T-helper 22 cell (primary cell): ENCODE data around the gene SLC52A3.
A peak's percentile ranks its signal among the peaks of the same experiment; 100 is the strongest.
"Not testable (repeated sequence)": the region's sequence is repeated elsewhere in the genome, so short reads cannot be mapped to it uniquely, and the experiment has no call there.

ENCODE experiments used
- DNase-seq: peaks from one replicate; pipeline ENCODE4 v3.0.0-alpha.2; 2020; ENCODE audit warnings: low read depth

Gene SLC52A3

GRCh38 chr20:768426-768978 is at the start of gene SLC52A3:
Gene SLC52A3, minus strand, starts transcription at chr20:768500. Its CDS starts 2,726 bp downstream, at chr20:765774.
- DNase-seq, result no peak

DNA sequence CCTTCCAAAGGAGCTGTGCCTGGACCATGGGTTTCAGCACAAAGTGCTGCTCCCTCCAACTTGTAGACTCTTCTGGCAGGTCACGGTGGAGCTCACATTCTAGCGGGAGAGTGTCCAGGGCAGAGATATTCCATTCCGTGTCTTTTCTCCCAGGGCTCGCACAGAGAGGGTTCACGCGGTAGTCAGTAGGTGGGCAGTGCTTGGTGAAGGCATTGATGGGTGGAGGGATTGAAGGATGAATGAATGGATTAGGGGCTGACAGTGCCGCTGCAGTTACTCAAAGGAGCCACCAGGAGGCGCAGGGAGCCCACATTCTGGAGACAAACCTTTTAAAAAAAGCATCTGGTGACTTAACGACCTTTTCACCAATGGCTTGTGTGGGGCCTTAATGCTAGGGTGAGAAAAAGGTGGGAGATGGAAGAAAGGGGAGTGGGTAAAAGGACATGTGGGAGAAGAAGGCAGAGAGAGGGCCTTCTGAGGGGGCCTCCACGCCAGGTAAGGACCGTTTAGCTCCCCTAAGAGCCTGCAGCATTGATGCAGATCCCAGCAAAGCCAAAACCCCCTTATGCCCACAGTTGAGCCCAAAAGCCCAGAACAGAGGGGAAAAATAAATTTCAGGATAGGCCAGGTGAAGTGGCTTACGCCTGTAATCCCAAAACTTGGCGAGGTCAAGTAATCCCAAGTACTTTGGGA is 47.8 kb upstream of the SLC52A3 start:
- DNase-seq, result peak; percentile 20

DNA sequence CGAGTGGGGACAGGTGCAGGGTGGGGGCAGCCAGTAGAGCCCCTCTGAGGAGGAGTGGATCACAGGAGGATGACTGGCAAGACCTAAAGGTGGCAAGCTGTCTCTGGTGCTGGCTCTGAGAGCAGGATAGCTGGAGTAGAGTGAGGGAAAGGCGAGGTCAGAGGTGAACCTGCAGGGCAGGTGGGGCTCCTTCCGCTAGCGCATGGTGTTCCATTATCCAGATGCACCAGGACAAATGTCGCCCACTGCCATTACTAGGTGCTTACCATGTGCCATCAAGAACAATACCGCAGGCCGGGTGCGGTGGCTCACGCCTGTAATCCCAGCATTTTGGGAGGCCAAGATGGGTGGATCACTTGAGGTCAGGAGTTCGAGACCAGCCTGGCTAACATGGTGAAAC is 46.9 kb upstream of the SLC52A3 start:
- no peak for DNase-seq

- no peak for DNase-seq
Observed at GRCh38 chr20:813390-813789, 45.1 kb upstream of the SLC52A3 start.

GRCh38 chr20:812435-812814 is 44.1 kb upstream of the SLC52A3 start:
- DNase-seq, result not testable (repeated sequence)

- not testable (repeated sequence) for DNase-seq
Observed at GRCh38 chr20:811776-812434, 43.6 kb upstream of the SLC52A3 start.

- no peak for DNase-seq
Observed at GRCh38 chr20:805713-806112, 37.4 kb upstream of the SLC52A3 start.

DNA sequence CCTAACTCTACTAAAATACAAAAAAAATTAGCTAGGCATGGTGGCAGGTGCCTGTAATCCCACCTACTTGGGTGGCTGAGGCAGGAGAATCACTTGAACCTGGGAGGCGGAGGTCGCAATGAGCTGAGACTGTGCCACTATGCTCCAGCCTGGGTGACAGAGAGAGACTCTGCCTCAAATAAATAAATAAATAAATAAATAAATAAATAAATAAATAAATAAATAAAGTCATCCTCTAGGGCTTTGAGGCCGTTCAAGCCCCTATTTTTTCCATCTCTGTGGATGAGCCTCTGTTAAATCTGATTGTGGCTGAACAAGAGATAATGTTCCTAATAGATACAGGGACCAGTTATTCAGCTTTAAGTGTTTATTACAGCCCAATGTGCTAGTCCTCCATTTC is 33.4 kb upstream of the SLC52A3 start:
- no peak for DNase-seq

GRCh38 chr20:800026-800425 is 31.7 kb upstream of the SLC52A3 start:
- not testable (repeated sequence) for DNase-seq

GRCh38 chr20:798746-799145 is 30.4 kb upstream of the SLC52A3 start:
- DNase-seq, result not testable (repeated sequence)

DNA sequence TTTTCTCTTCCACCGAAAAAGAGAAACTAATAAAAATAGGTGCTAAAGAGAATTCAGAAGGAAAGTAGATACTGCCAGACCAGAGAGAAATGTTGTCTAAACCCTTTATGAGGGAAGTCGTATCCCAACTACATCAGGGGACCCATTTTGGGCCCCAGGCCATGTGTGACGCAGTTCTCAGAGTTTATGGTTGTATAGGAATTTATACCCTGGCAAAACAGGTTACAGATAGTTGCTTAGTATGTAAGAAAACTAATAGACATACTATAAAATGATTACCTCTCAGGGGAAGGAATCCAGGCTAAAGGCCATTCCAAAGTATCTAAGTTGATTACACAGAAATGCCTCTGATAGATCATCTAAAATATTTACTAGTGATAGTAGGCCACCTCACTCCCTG is 28.6 kb upstream of the SLC52A3 start:
- no peak for DNase-seq

- DNase-seq, result no peak
Observed at GRCh38 chr20:792248-792647, 23.9 kb upstream of the SLC52A3 start.

DNA sequence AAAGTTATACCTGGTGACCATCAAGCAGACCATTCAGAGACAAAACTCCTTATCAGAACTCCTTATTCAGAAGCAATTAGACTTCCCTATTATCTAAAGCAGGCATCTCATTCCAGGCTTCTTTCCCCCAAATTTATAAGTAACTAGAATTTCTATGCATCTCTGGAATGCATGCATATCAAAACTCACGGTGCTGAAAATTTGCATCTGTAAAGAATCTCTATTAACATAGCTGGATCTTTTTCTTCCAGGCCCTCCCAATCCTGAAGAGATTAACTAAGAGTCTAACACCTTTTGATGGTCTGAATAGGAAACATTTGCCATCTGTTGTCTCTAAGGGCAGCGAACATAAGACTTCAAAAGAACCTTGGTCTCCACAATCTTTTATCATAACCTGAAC is 22.8 kb upstream of the SLC52A3 start:
- DNase-seq, result no peak

DNA sequence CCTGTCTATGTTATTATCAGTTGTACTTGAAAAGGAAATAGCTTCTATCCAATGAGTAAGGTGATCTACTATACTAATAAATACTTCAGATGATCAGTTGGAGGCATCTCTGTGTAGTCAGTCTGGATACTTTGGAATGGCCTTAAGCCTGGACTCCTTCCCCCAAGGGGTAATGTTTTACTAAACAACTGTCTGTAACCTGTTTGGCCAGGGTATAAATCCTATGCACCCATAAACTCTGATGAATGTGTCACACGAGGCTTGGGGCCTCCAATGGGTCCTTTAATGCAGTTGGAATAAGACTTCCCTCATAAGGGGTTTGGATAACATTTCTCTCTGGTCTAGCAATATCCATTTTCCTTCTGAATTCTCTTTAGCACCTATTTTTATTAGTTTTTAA is 19.5 kb upstream of the SLC52A3 start:
- no peak for DNase-seq

GRCh38 chr20:779771-780170 is 11.5 kb upstream of the SLC52A3 start:
- DNase-seq, result no peak

- DNase-seq, result no peak
Observed at GRCh38 chr20:776165-776564, 7.9 kb upstream of the SLC52A3 start.

- DNase-seq, result no peak
Observed at GRCh38 chr20:775679-776135, 7.4 kb upstream of the SLC52A3 start.

- DNase-seq, result no peak
Observed at GRCh38 chr20:774660-775057, 6.4 kb upstream of the SLC52A3 start.

DNA sequence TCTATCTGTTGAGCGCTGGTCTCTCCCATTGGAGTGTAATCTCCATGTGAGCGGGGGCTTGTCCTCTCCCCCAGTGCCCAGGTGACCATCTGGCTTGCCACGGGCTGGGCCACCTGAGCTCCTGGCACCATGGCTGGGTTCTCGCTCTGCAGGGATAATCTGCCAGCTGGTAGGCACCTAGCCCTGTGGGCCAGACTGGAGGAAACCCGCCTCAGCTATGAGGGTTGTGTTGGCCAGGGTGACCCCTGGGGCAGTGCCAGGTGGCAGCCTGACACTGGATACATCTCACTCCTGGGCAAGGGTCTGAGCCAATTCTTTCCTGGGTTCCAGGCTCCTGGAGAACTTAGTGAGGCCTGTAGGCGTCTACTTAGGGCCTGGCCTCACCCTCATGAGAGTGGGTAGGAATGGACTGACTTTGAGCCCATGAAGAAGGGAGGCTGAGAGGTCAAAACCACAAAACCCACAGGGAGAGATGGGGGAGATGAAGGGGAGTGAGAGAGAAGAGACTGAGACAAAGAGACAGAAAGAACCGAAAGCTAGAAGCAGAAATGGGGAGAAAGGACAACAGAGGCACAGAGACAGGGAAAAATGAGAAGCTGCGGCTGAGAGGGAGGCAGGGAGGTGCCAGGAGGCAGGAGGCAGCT is 5.8 kb upstream of the SLC52A3 start:
- DNase-seq, result no peak

DNA sequence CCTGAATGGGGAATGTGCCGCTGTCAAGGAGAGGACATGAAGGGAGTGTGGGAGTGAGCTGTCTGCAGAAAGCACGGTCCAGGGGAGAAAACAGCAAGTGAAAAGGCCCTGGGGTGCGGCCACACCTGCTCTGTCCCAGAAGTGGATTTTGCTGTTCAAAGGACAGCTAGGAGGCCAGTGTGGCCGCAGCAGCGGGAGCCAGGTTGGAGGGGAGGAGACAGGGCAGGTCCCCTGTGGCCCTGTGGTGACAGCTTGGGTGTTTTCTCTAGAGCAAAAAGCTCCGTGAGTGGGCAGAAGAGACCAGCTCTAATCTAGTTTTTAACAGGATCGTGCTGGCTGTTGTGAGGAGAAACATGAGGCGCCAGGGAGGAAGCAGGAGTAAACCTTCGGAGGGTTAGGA is 4.5 kb upstream of the SLC52A3 start:
- DNase-seq, result no peak

GRCh38 chr20:771741-772464 is 3.6 kb upstream of the SLC52A3 start:
- no peak for DNase-seq

GRCh38 chr20:770691-771090 is 2.4 kb upstream of the SLC52A3 start:
- DNase-seq, result no peak
